OCI-LY1 (cell line): Measurements from ENCODE around the gene CKAP2L.

Experiments used
- CTCF ChIP-seq: fragments of 200-600 bp; sonication (generic), shearing (Covaris generic); IDR thresholded peaks from 2 replicates; pipeline ENCODE4 v1.5.1; 2017; ENCODE audit warnings: mild to moderate bottlenecking, antibody characterized with exemption, low read length, moderate library complexity, mixed read lengths
- EZH2 ChIP-seq: fragments of 200-600 bp; sonication (generic), shearing (Covaris generic); IDR thresholded peaks from 2 replicates; pipeline ENCODE4 v1.8.0; 2017; ENCODE audit warnings: borderline replicate concordance, mixed run types, mild to moderate bottlenecking, antibody characterized with exemption, low read length, moderate library complexity, mixed read lengths

GRCh38 chr2:112714331-112714730 is 50.1 kb downstream of the CKAP2L start:
- no peak for TF ChIP-seq CTCF
- no peak for TF ChIP-seq EZH2
